HG02610 (cell line): Measurements from ENCODE around the gene ROPN1B.
A peak's percentile ranks its signal among the peaks of the same experiment; 100 is the strongest.
"Not testable (repeated sequence)": the region's sequence is repeated elsewhere in the genome, so short reads cannot be mapped to it uniquely, and the experiment has no call there.

ENCODE experiments used
- ATAC-seq: cut with Tn5 transposase; IDR thresholded peaks from one replicate; pipeline ENCODE4 v1.9.1; 2021; ENCODE audit warnings: mild to moderate bottlenecking, moderate library complexity; ENCODE audit not compliant: unreplicated experiment

The ROPN1B gene

GRCh38 chr3:125968701-125969592, at the start of gene ROPN1B:
TSS of gene ROPN1B (plus strand) at chr3:125969178. CDS start at chr3:125972055, 2,877 bp downstream.
- ATAC-seq, result not testable (repeated sequence)

GRCh38 chr3:125920191-125920590, 48.8 kb upstream of the ROPN1B start:
- ATAC-seq, result not testable (repeated sequence)

- not testable (repeated sequence) for ATAC-seq
These were observed 48.2 kb upstream of the ROPN1B start for GRCh38 chr3:125920751-125921279.

- ATAC-seq, result not testable (repeated sequence)
These were observed 47.3 kb upstream of the ROPN1B start for GRCh38 chr3:125921712-125922111.

GRCh38 chr3:125923324-125924115, 45.5 kb upstream of the ROPN1B start:
- ATAC-seq, result not testable (repeated sequence)

- ATAC-seq, result not testable (repeated sequence)
These were observed 44.7 kb upstream of the ROPN1B start for GRCh38 chr3:125924276-125924675.

- ATAC-seq, result not testable (repeated sequence)
These were observed 43.3 kb upstream of the ROPN1B start for GRCh38 chr3:125925727-125926126.

GRCh38 chr3:125928771-125929545, 40.0 kb upstream of the ROPN1B start:
- not testable (repeated sequence) for ATAC-seq

- ATAC-seq, result not testable (repeated sequence)
These were observed 39.2 kb upstream of the ROPN1B start for GRCh38 chr3:125929765-125930164.

- ATAC-seq, result not testable (repeated sequence)
These were observed 37.6 kb upstream of the ROPN1B start for GRCh38 chr3:125931355-125931880.

- not testable (repeated sequence) for ATAC-seq
These were observed 35.4 kb upstream of the ROPN1B start for GRCh38 chr3:125933397-125934173.

- not testable (repeated sequence) for ATAC-seq
These were observed 33.6 kb upstream of the ROPN1B start for GRCh38 chr3:125935252-125935874.

- not testable (repeated sequence) for ATAC-seq
These were observed 32.7 kb upstream of the ROPN1B start for GRCh38 chr3:125936210-125936815.

- ATAC-seq, result not testable (repeated sequence)
These were observed 32.1 kb upstream of the ROPN1B start for GRCh38 chr3:125936891-125937290.

GRCh38 chr3:125947806-125948205, 21.2 kb upstream of the ROPN1B start:
- ATAC-seq, result not testable (repeated sequence)

- ATAC-seq, result peak; percentile 89
These were observed 20.1 kb upstream of the ROPN1B start for GRCh38 chr3:125948901-125949300.

- ATAC-seq, result not testable (repeated sequence)
These were observed 17.8 kb upstream of the ROPN1B start for GRCh38 chr3:125951176-125951575.

GRCh38 chr3:125957020-125957419, 12.0 kb upstream of the ROPN1B start:
- not testable (repeated sequence) for ATAC-seq
